Loucy (cell line): ENCODE measurements around the gene FER.

ENCODE experiments used
- H2AFZ ChIP-seq: fragments of 200-600 bp; sonication (generic); 2 replicates; pipeline ENCODE4 v1.6.0; 2016; ENCODE audit warnings: antibody characterized with exemption, mild to moderate bottlenecking, low read length, moderate library complexity
- H3F3A ChIP-seq: fragments of 200-600 bp; 2 replicates; pipeline ENCODE4 v1.6.0; 2016; ENCODE audit warnings: antibody characterized with exemption, low read depth, mild to moderate bottlenecking
- H3K27me3 ChIP-seq: fragments of 200-600 bp; sonication (generic); 2 replicates; pipeline ENCODE4 v1.6.1; 2014; ENCODE audit warnings: low read length, mild to moderate bottlenecking; ENCODE audit not compliant: insufficient read depth, poor library complexity, severe bottlenecking
- H3K36me3 ChIP-seq: fragments of 200-600 bp; sonication (generic); 2 replicates; pipeline ENCODE4 v1.6.1; 2016; ENCODE audit warnings: low read length; ENCODE audit not compliant: insufficient read depth
- H3K4me1 ChIP-seq: fragments of 200-600 bp; sonication (generic); 2 replicates; pipeline ENCODE4 v1.5.1; 2014; ENCODE audit warnings: low read length, mild to moderate bottlenecking; ENCODE audit not compliant: insufficient read depth, poor library complexity, severe bottlenecking
- H3K4me2 ChIP-seq: fragments of 200-600 bp; sonication (generic); 2 replicates; pipeline ENCODE4 v1.6.0; 2014; ENCODE audit warnings: antibody characterized with exemption, low read length, low read depth, mild to moderate bottlenecking; ENCODE audit not compliant: poor library complexity, severe bottlenecking
- H3K4me3 ChIP-seq: fragments of 200-600 bp; sonication (generic); 2 replicates; pipeline ENCODE4 v1.5.1; 2014; ENCODE audit warnings: low read length, mild to moderate bottlenecking, mixed read lengths; ENCODE audit not compliant: poor library complexity, severe bottlenecking
- H3K79me2 ChIP-seq: fragments of 200-600 bp; sonication (generic); 2 replicates; pipeline ENCODE4 v1.6.1; 2014; ENCODE audit warnings: low read length; ENCODE audit not compliant: insufficient read depth
- H3K9ac ChIP-seq: fragments of 200-600 bp; sonication (generic); 2 replicates; pipeline ENCODE4 v1.6.0; 2014; ENCODE audit warnings: mild to moderate bottlenecking, low read depth, low read length, moderate library complexity; ENCODE audit not compliant: poor library complexity, severe bottlenecking
- H3K9me2 ChIP-seq: fragments of 200-600 bp; sonication (generic); replicated peaks from 2 replicates; pipeline ENCODE4 v1.6.1; 2016; ENCODE audit warnings: low read depth, low read length, mixed read lengths
- H3K9me3 ChIP-seq: fragments of 200-600 bp; sonication (generic); 2 replicates; pipeline ENCODE4 v1.6.1; 2014; ENCODE audit warnings: mild to moderate bottlenecking, antibody characterized with exemption, low read length, low read depth; ENCODE audit not compliant: insufficient read depth
- H4K20me1 ChIP-seq: fragments of 200-600 bp; sonication (generic); 2 replicates; pipeline ENCODE4 v1.6.0; 2014; ENCODE audit warnings: antibody characterized with exemption, low read length, mild to moderate bottlenecking; ENCODE audit not compliant: insufficient read depth, poor library complexity, severe bottlenecking
- CTCF ChIP-seq: fragments of 200-600 bp; sonication (generic); conservative IDR thresholded peaks from 2 replicates; pipeline ENCODE4 v1.5.1; 2014; ENCODE audit warnings: mild to moderate bottlenecking, antibody characterized with exemption, low read length
- EZH2phosphoT487 ChIP-seq: fragments of 200-600 bp; IDR thresholded peaks from 2 replicates; pipeline ENCODE4 v1.6.1; 2018; ENCODE audit warnings: antibody characterized with exemption, mild to moderate bottlenecking, moderate library complexity, borderline replicate concordance

FER gene

GRCh38 chr5:109063223-109063622 lies 315.5 kb downstream of the FER start:
- no peaks in the 10 kb centered on the region for H3K9me3 ChIP-seq
- H2AFZ ChIP-seq = no peak overlapping the region
- no peaks in the 10 kb centered on the region for H4K20me1 ChIP-seq
- H3K36me3 ChIP-seq = no peaks in the 10 kb centered on the region
- no peaks in the 10 kb centered on the region for H3K79me2 ChIP-seq
- H3K4me3 ChIP-seq = no peak overlapping the region
- H3K9ac ChIP-seq = no peak overlapping the region
- no peak overlapping the region for H3K4me2 ChIP-seq
- H3K9me2 ChIP-seq = no peaks in the 10 kb centered on the region
- no peaks in the 10 kb centered on the region for H3F3A ChIP-seq
- TF ChIP-seq EZH2phosphoT487 (no peak), CTCF (no peak)
- H3K4me1 ChIP-seq = no peaks in the 10 kb centered on the region
- H3K27me3 ChIP-seq = no peaks in the 10 kb centered on the region

DNA sequence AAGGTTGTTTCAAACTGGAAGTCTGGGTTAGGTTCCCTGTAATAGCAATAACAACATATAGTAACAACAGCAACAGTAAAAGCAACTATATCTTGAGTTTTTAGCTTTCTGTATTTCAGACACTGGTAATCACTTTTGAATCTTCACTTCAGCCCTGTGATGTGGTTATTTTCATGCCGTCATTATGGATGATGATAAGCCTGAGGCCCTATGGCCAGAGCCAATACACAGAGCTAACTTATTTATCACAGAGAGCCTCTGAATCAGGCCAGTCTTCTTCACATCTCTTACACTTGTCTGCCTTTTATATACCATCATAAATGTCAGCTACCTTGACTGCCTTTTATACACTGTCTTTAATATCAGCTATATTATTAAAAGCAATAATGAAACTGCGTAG lies 329.0 kb downstream of the FER start:
- Histone ChIP-seq H2AFZ (no peak overlapping the region), H3K9me2 (no peaks in the 10 kb centered on the region), H3K36me3 (no peaks in the 10 kb centered on the region), H3K4me3 (no peak overlapping the region), H4K20me1 (no peaks in the 10 kb centered on the region), H3K9ac (no peak overlapping the region), H3F3A (no peaks in the 10 kb centered on the region), H3K4me2 (no peak overlapping the region), H3K27me3 (no peaks in the 10 kb centered on the region), H3K9me3 (no peaks in the 10 kb centered on the region), H3K79me2 (no peaks in the 10 kb centered on the region), H3K4me1 (peaks cover 4% of the 10 kb centered on the region)
- TF ChIP-seq EZH2phosphoT487 = no peak
- TF ChIP-seq CTCF = no peak

DNA sequence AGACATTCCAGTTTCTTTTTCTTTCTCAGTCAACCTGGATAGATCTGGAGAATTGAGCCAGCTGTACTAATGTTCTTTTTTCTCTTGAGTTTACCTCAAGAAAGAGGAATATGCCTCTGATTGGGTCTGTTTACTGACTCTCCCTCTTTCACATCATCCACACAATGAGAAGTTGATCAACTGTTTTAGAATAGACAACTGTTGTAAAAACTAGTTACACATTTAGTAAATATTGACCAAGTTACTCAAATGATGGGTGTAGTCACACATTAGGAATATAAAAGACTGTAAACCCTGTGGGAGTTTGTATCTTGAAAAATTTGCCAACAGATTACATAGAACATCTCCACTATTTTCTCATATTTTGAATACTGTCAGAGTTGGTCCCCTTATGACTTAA lies 330.8 kb downstream of the FER start:
- Histone ChIP-seq H3K9me3 (no peaks in the 10 kb centered on the region), H3K79me2 (no peaks in the 10 kb centered on the region), H3K27me3 (no peaks in the 10 kb centered on the region), H3K4me3 (no peak overlapping the region), H3K4me2 (no peak overlapping the region), H2AFZ (no peak overlapping the region), H4K20me1 (no peaks in the 10 kb centered on the region), H3K4me1 (peaks cover 4% of the 10 kb centered on the region), H3K9me2 (no peaks in the 10 kb centered on the region), H3K36me3 (no peaks in the 10 kb centered on the region), H3K9ac (no peak overlapping the region), H3F3A (no peaks in the 10 kb centered on the region)
- TF ChIP-seq EZH2phosphoT487 (no peak), CTCF (no peak)
